Breast epithelium (tissue), 3 donors: ENCODE data around the gene FRMD3.

Experiments used
- POLR2A ChIP-seq: fragments of 450-650 bp; IDR thresholded peaks from one replicate; pipeline ENCODE4 v1.6.1; 2016; ENCODE audit warnings: antibody characterized with exemption, mild to moderate bottlenecking, moderate library complexity
- POLR2AphosphoS5 ChIP-seq, 3 donors: sonication (generic); formaldehyde crosslinking; IDR thresholded peaks; one replicate each; pipeline ENCODE4 v1.6.1; 2017; ENCODE audit warnings: antibody characterized with exemption in 3 of 3
- TF ChIP-seq, protein P1 (sequence below), 3 donors: fragments of 450-650 bp; IDR thresholded peaks; one replicate each; pipeline ENCODE4 v1.5.1; 2016 to 2017; ENCODE audit warnings: antibody characterized with exemption in 3 of 3, mild to moderate bottlenecking in 3 of 3, moderate library complexity in 3 of 3

GRCh38 chr9:83432104-83432627 lies 106.0 kb downstream of the FRMD3 start:
- TF ChIP-seq, protein P1, sequence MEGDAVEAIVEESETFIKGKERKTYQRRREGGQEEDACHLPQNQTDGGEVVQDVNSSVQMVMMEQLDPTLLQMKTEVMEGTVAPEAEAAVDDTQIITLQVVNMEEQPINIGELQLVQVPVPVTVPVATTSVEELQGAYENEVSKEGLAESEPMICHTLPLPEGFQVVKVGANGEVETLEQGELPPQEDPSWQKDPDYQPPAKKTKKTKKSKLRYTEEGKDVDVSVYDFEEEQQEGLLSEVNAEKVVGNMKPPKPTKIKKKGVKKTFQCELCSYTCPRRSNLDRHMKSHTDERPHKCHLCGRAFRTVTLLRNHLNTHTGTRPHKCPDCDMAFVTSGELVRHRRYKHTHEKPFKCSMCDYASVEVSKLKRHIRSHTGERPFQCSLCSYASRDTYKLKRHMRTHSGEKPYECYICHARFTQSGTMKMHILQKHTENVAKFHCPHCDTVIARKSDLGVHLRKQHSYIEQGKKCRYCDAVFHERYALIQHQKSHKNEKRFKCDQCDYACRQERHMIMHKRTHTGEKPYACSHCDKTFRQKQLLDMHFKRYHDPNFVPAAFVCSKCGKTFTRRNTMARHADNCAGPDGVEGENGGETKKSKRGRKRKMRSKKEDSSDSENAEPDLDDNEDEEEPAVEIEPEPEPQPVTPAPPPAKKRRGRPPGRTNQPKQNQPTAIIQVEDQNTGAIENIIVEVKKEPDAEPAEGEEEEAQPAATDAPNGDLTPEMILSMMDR (IDR thresholded peaks at IDR 0.05) = no peak
- TF ChIP-seq POLR2A (no peak), POLR2AphosphoS5 (IDR thresholded peaks at IDR 0.05) (peak; percentile 19 to 66 (median 28))
